H1 (cell line): Measurements from ENCODE around the gene CXCL17. TPM values are rescaled to one million over a fixed set of nuclear protein-coding genes. Genes with fewer than 3 reads are reported as not detected.

Source experiments
- CTCF ChIA-PET: fragments of 300-600 bp; sonication (Branson Sonifier 250); formaldehyde crosslinking; loops from one replicate; lab custom pipeline; 2021; ENCODE audit not compliant: partially characterized antibody; lab: Charles Lee
- POLR2A ChIA-PET: fragments of 300-600 bp; sonication (Branson Sonifier 250); formaldehyde crosslinking; loops from one replicate; lab custom pipeline; 2021; ENCODE audit warnings: inconsistent platforms; ENCODE audit not compliant: partially characterized antibody; lab: Charles Lee
- DNase-seq, 2 experiments: peaks; one replicate each; pipeline versions ENCODE4 v3.0.0 to v3.0.0-alpha.2; 2010 to 2022; ENCODE audit warnings: low spot score in 2 of 2, low read depth in 1 of 2, mixed read lengths in 1 of 2
- FAIRE-seq: peaks from 2 replicates; lab custom pipeline; 2011; peaks lifted over from hg19 to GRCh38; lab: Jason Lieb, UNC
- H2AFZ ChIP-seq: 2 replicates; pipeline ENCODE4 v1.8.1; 2012; ENCODE audit warnings: low read length, inconsistent platforms
- H2AK5ac ChIP-seq: 2 replicates; pipeline ENCODE4 v1.6.1; 2013; ENCODE audit warnings: low read depth, low read length
- H2BK120ac ChIP-seq: replicated peaks from 2 replicates; pipeline ENCODE3; 2013; ENCODE audit warnings: low read depth, low read length, inconsistent platforms
- H2BK12ac ChIP-seq: 2 replicates; pipeline ENCODE4 v1.6.1; 2013; ENCODE audit warnings: low read depth, low read length
- H2BK15ac ChIP-seq: 2 replicates; pipeline ENCODE4 v1.6.1; 2013; ENCODE audit warnings: low read length
- H2BK20ac ChIP-seq: 2 replicates; pipeline ENCODE4 v1.6.1; 2013; ENCODE audit warnings: low read length
- H2BK5ac ChIP-seq: 2 replicates; pipeline ENCODE4 v1.6.1; 2013; ENCODE audit warnings: low read depth, low read length
- H3K14ac ChIP-seq: 2 replicates; pipeline ENCODE4 v1.6.1; 2013; ENCODE audit warnings: inconsistent platforms; ENCODE audit not compliant: insufficient read length
- H3K18ac ChIP-seq: 2 replicates; pipeline ENCODE4 v1.6.1; 2013; ENCODE audit warnings: low read length; ENCODE audit errors: extremely low read depth
- H3K23ac ChIP-seq: 2 replicates; pipeline ENCODE4 v1.6.1; 2013; ENCODE audit warnings: inconsistent platforms; ENCODE audit not compliant: insufficient read length
- H3K23me2 ChIP-seq: 2 replicates; pipeline ENCODE4 v1.6.1; 2013; ENCODE audit warnings: low read depth, low read length
- H3K27ac ChIP-seq: 2 replicates; pipeline ENCODE4 v1.6.1; 2011; ENCODE audit warnings: low read depth, low read length, inconsistent platforms
- H3K27me3 ChIP-seq, 4 experiments: replicated peaks in 1 of 4; 1 replicate in 1 of 4; 2 replicates in 3 of 4; pipeline versions ENCODE4 v1.6.1 to v1.8.1; 2011 to 2013; ENCODE audit warnings: low read length in 3 of 4, mild to moderate bottlenecking in 3 of 4, inconsistent platforms in 2 of 4, mixed read lengths in 2 of 4, moderate library complexity in 1 of 4; ENCODE audit not compliant: control insufficient read depth in 3 of 4, insufficient read depth in 3 of 4; ENCODE audit errors: extremely low read depth in 1 of 4
- H3K36me3 ChIP-seq, 4 experiments: 2 replicates each; pipeline versions ENCODE4 v1.6.1 to v1.8.1; 2011 to 2013; ENCODE audit warnings: mild to moderate bottlenecking in 4 of 4, low read length in 3 of 4, moderate library complexity in 2 of 4, control low read depth in 1 of 4, inconsistent platforms in 1 of 4; ENCODE audit not compliant: insufficient read depth in 4 of 4, control insufficient read depth in 2 of 4
- H3K4ac ChIP-seq: replicated peaks from 2 replicates; pipeline ENCODE3; 2013; ENCODE audit warnings: low read length, low read depth, mixed read lengths, inconsistent platforms; ENCODE audit not compliant: insufficient read length
- H3K4me1 ChIP-seq, 4 experiments: replicated peaks in 1 of 4; 1 replicate in 1 of 4; 2 replicates in 3 of 4; pipeline versions ENCODE4 v1.6.1 to v1.8.1; 2011 to 2013; ENCODE audit warnings: low read length in 3 of 4, inconsistent platforms in 2 of 4, mixed read lengths in 1 of 4; ENCODE audit not compliant: insufficient read depth in 4 of 4, control insufficient read depth in 3 of 4
- H3K4me2 ChIP-seq, 2 experiments: 2 replicates each; pipeline versions ENCODE4 v1.6.1 to v1.8.1; 2011 to 2013; ENCODE audit warnings: low read depth in 2 of 2, low read length in 2 of 2, control low read depth in 1 of 2, inconsistent platforms in 1 of 2, mild to moderate bottlenecking in 1 of 2; ENCODE audit not compliant: insufficient read depth in 1 of 2
- H3K4me3 ChIP-seq, 4 experiments: fragments of 200-600, 300-600 bp in 1 of 4; sonication (generic), shearing (Covaris generic), sonication (Bioruptor Twin) in 1 of 4; 2 replicates each; pipeline versions ENCODE4 v1.5.1 to v1.8.1; 2011 to 2016; ENCODE audit warnings: low read length in 4 of 4, low read depth in 3 of 4, control low read depth in 2 of 4, inconsistent platforms in 2 of 4, mild to moderate bottlenecking in 2 of 4, mixed read lengths in 1 of 4, moderate library complexity in 1 of 4; ENCODE audit not compliant: insufficient read depth in 2 of 4; ENCODE audit errors: extremely low read depth in 1 of 4
- H3K56ac ChIP-seq: replicated peaks from 2 replicates; pipeline ENCODE3; 2013; ENCODE audit warnings: low read depth, mild to moderate bottlenecking, mixed read lengths, low read length, inconsistent platforms; ENCODE audit not compliant: insufficient read length
- H3K79me1 ChIP-seq: 2 replicates; pipeline ENCODE4 v1.6.1; 2013; ENCODE audit warnings: low read depth, low read length, control low read depth
- H3K79me2 ChIP-seq, 2 experiments: 2 replicates each; pipeline versions ENCODE4 v1.6.1 to v1.8.1; 2012 to 2013; ENCODE audit warnings: low read length in 2 of 2, mild to moderate bottlenecking in 2 of 2, inconsistent platforms in 1 of 2; ENCODE audit not compliant: insufficient read depth in 2 of 2, control insufficient read depth in 1 of 2
- H3K9ac ChIP-seq, 4 experiments: replicated peaks in 1 of 4; 1 replicate in 1 of 4; 2 replicates in 3 of 4; pipeline versions ENCODE4 v1.6.1 to v1.8.1; 2011 to 2013; ENCODE audit warnings: low read depth in 3 of 4, low read length in 3 of 4, control low read depth in 2 of 4, mild to moderate bottlenecking in 2 of 4, moderate library complexity in 2 of 4, inconsistent platforms in 1 of 4; ENCODE audit errors: extremely low read depth in 1 of 4
- H3K9me3 ChIP-seq, 2 experiments: 2 replicates each; pipeline versions ENCODE4 v1.6.1 to v1.8.1; 2012 to 2013; ENCODE audit warnings: mild to moderate bottlenecking in 2 of 2, moderate library complexity in 2 of 2, control low read depth in 1 of 2, inconsistent platforms in 1 of 2, low read depth in 1 of 2, low read length in 1 of 2, mixed read lengths in 1 of 2; ENCODE audit not compliant: insufficient read depth in 2 of 2
- H4K20me1 ChIP-seq, 2 experiments: replicated peaks in 1 of 2; 2 replicates each; pipeline versions ENCODE3 to v1.8.1; 2011 to 2013; ENCODE audit warnings: inconsistent platforms in 2 of 2, low read length in 2 of 2, mild to moderate bottlenecking in 1 of 2; ENCODE audit not compliant: insufficient read depth in 2 of 2, control insufficient read depth in 1 of 2
- H4K5ac ChIP-seq: 2 replicates; pipeline ENCODE4 v1.6.1; 2013; ENCODE audit warnings: low read length, low read depth, mixed read lengths, inconsistent platforms; ENCODE audit not compliant: insufficient read length
- H4K8ac ChIP-seq: 2 replicates; pipeline ENCODE4 v1.8.0; 2013; ENCODE audit warnings: mild to moderate bottlenecking, moderate library complexity, low read length, inconsistent platforms; ENCODE audit not compliant: insufficient read depth; ENCODE audit errors: extremely low read depth
- H4K91ac ChIP-seq: replicated peaks from 2 replicates; pipeline ENCODE3; 2013; ENCODE audit warnings: low read length, mixed read lengths, inconsistent platforms; ENCODE audit not compliant: insufficient read length
- BRCA1 ChIP-seq: IDR thresholded peaks from 2 replicates; pipeline ENCODE4 v1.6.1; 2012; ENCODE audit warnings: low read depth, low read length, improper control_type of control experiment
- PHF8 ChIP-seq: fragments of 200-600 bp; sonication (generic); conservative IDR thresholded peaks from 2 replicates; pipeline ENCODE4 v1.7.1; 2012; ENCODE audit warnings: low read depth, mild to moderate bottlenecking, inconsistent platforms, low read length, moderate library complexity
- RXRA ChIP-seq: IDR thresholded peaks from 2 replicates; pipeline ENCODE4 v1.6.1; 2011; ENCODE audit warnings: low read depth, mild to moderate bottlenecking, low read length, moderate library complexity; ENCODE audit not compliant: insufficient read depth
- SIN3A ChIP-seq, 2 experiments: IDR thresholded peaks in 1 of 2; conservative IDR thresholded peaks in 1 of 2; 2 replicates each; pipeline ENCODE4 v1.6.1; 2011 to 2012; ENCODE audit warnings: low read length in 2 of 2, improper control_type of control experiment in 1 of 2, low read depth in 1 of 2, mild to moderate bottlenecking in 1 of 2
- TBP ChIP-seq: IDR thresholded peaks from 2 replicates; pipeline ENCODE4 v1.6.1; 2011; ENCODE audit warnings: low read depth, low read length, improper control_type of control experiment
- USF2 ChIP-seq: IDR thresholded peaks from 2 replicates; pipeline ENCODE4 v1.6.1; 2011; ENCODE audit warnings: low read length, improper control_type of control experiment
- WGBS, 2 experiments: shearing (Covaris generic) in 1 of 2; methylation state at CpG; one replicate each; pipeline versions ENCODE4 v1.1.6 to v1.1.7; 2013 to 2015; ENCODE audit warnings: low lambda C conversion rate in 2 of 2, mixed read lengths in 2 of 2, inconsistent platforms in 1 of 2, low coverage in 1 of 2, missing lambda C conversion rate in 1 of 2; ENCODE audit not compliant: insufficient replicate concordance in 2 of 2, insufficient coverage in 1 of 2, insufficient read length in 1 of 2; ENCODE audit errors: extremely low coverage in 1 of 2, missing lambda C conversion rate in 1 of 2; 5-methylcytosine and 5-hydroxymethylcytosine counted together
- polyA plus RNA-seq, 7 experiments: library from polyadenylated mRNA; depleted of rRNA in 3 of 7; stranded (reverse) in 5 of 7; unstranded in 2 of 7; fragments of >200 nt in 5 of 7; fragments of 200-250 nt in 2 of 7; gene quantifications; 1 replicate in 5 of 7; 2 replicates in 1 of 7; 4 replicates in 1 of 7; pipeline versions ENCODE4 v1.2.1 to v1.2.3, GENCODE V29; 2011 to 2013; ENCODE audit warnings: missing spikeins in 2 of 7, mixed read lengths in 2 of 7
- total RNA-seq: library from RNA; stranded (reverse); fragmentation: NEBNext Ultra II Directional; extraction: Animal tissue kit (Norgen Biotek cat#: 25700); gene quantifications from 2 replicates; pipeline ENCODE4 v1.2.1, GENCODE V29; 2021

Gene CXCL17
- total and polyA plus RNA-seq, 2 of the 8 experiments (the other 6 are each of a cell fraction or from before 2014, with no cell fraction given) = not detected

GRCh38 chr19:42412661-42413076 is 30.1 kb downstream of the CXCL17 start:
- ChIA-PET POLR2A (interaction anchor here (0.9 to 1.8 kb wide), 5 partner anchors 10 to 28 kb away, joined by 3 to 7 read pairs (median 3); no protein-coding TSS in a partner anchor), CTCF (interaction anchor here (0.5 to 6.6 kb wide), 10 partner anchors 8 to 1206 kb away, joined by 3 to 38 read pairs (median 4); no protein-coding TSS in a partner anchor)
- Histone ChIP-seq H2BK12ac (no peak overlapping the region), H3K56ac (no peak overlapping the region), H3K79me2 (no peaks in the 10 kb centered on the region), H2AK5ac (no peak overlapping the region), H3K14ac (no peak overlapping the region), H3K27me3 (peaks cover 0 to 26% (median 15%) of the 10 kb centered on the region in 4 experiments; a peak in 5 of 7 replicates), H3K4ac (no peak overlapping the region), H4K8ac (no peak overlapping the region), H2BK120ac (no peak overlapping the region), H4K91ac (no peak overlapping the region), H3K18ac (no peak overlapping the region; the same call in 1 of the 2 replicates), H3K9ac (no peak overlapping the region), H3K23ac (no peak overlapping the region), H3K4me3 (no peak overlapping the region), H3K4me1 (peaks cover 0 to 9% (median 1%) of the 10 kb centered on the region in 4 experiments; a peak in 2 of 7 replicates), H3K23me2 (0 out of 2 replicates have a peak, but pooled peaks cover 2% of the 10 kb centered on the region), H3K79me1 (no peaks in the 10 kb centered on the region), H4K5ac (no peak overlapping the region), H3K9me3 (no peaks in the 10 kb centered on the region), H2BK5ac (no peak overlapping the region), H2AFZ (no peak overlapping the region), H2BK15ac (no peak overlapping the region), H3K27ac (no peak overlapping the region), H3K36me3 (no peaks in the 10 kb centered on the region; a peak in 2 of 8 replicates), H2BK20ac (no peak overlapping the region), H3K4me2 (no peak overlapping the region), H4K20me1 (peaks cover 10 to 27% of the 10 kb centered on the region in 2 experiments)
- DNase-seq (no peak), FAIRE-seq (no peak)
- 74% methylated on average over 4 of the region's 4 CpGs; no CpG with 5 or more reads in 1 of the 2 experiments for WGBS, 2 experiments
- TF ChIP-seq TBP = no peak
- no peak for TF ChIP-seq PHF8
- no peak for TF ChIP-seq SIN3A (conservative IDR thresholded peaks at IDR 0.05 in 1 of 2, IDR thresholded peaks at IDR 0.05 in 1 of 2; ENCODE audit: low read depth in 1 of 2, low read length in 2 of 2)
- TF ChIP-seq BRCA1 = no peak
- no peak for TF ChIP-seq USF2
- no peak for TF ChIP-seq RXRA
